Neural progenitor cell (in vitro differentiated cells): ENCODE results near the gene GABRB2. TPM values are rescaled to one million over a fixed set of nuclear protein-coding genes. Genes with fewer than 3 reads are reported as not detected.
A peak's percentile ranks its signal among the peaks of the same experiment; 100 is the strongest.

Experiments
- DNase-seq: peaks from one replicate; pipeline ENCODE4 v3.0.0-alpha.2; 2016; ENCODE audit warnings: low spot score
- H2AFZ ChIP-seq: fragments of 200-600 bp; sonication (generic); replicated peaks from 2 replicates; pipeline ENCODE4 v1.6.1; 2016; ENCODE audit warnings: antibody characterized with exemption
- H3F3A ChIP-seq: fragments of 200-600 bp; sonication (generic); 2 replicates; pipeline ENCODE4 v1.6.1; 2016; ENCODE audit warnings: antibody characterized with exemption, low read depth
- H3K27ac ChIP-seq: fragments of 200-600 bp; sonication (generic); 2 replicates; pipeline ENCODE4 v1.5.1; 2016; ENCODE audit warnings: mild to moderate bottlenecking
- H3K27me3 ChIP-seq: fragments of 200-600 bp; sonication (generic); 2 replicates; pipeline ENCODE4 v1.6.1; 2016; ENCODE audit warnings: mild to moderate bottlenecking, moderate library complexity
- H3K36me3 ChIP-seq: fragments of 200-600 bp; sonication (generic); 2 replicates; pipeline ENCODE4 v1.5.1; 2016
- H3K4me1 ChIP-seq: fragments of 200-600 bp; sonication (generic); 2 replicates; pipeline ENCODE4 v1.6.1; 2016; ENCODE audit warnings: mixed run types
- H3K4me2 ChIP-seq: fragments of 200-600 bp; sonication (generic); 2 replicates; pipeline ENCODE4 v1.6.1; 2016
- H3K4me3 ChIP-seq: fragments of 200-600 bp; sonication (generic); 2 replicates; pipeline ENCODE4 v1.5.1; 2016
- H3K79me2 ChIP-seq: fragments of 200-600 bp; sonication (generic); 2 replicates; pipeline ENCODE4 v1.6.1; 2016; ENCODE audit warnings: low read depth
- H3K9ac ChIP-seq: fragments of 200-600 bp; sonication (generic); 2 replicates; pipeline ENCODE4 v1.6.1; 2016
- H3K9me3 ChIP-seq: fragments of 200-600 bp; sonication (generic); 2 replicates; pipeline ENCODE4 v1.5.1; 2016; ENCODE audit warnings: low read depth
- H4K20me1 ChIP-seq: fragments of 200-600 bp; sonication (generic); 2 replicates; pipeline ENCODE4 v1.6.1; 2016; ENCODE audit warnings: low read depth
- H3K27ac Mint-ChIP-seq: 3 replicates; pipeline ENCODE4 v1.8.0; 2021; ENCODE audit warnings: mixed read lengths
- H3K27me3 Mint-ChIP-seq: 2 replicates; pipeline ENCODE4 v1.8.0; 2022; ENCODE audit warnings: low read depth, mild to moderate bottlenecking, inconsistent platforms, moderate library complexity, mixed read lengths; ENCODE audit not compliant: insufficient read depth
- H3K36me3 Mint-ChIP-seq: 3 replicates; pipeline ENCODE4 v1.8.0; 2021; ENCODE audit warnings: mixed read lengths
- H3K4me1 Mint-ChIP-seq: 3 replicates; pipeline ENCODE4 v1.8.0; 2021; ENCODE audit warnings: mixed read lengths
- H3K4me3 Mint-ChIP-seq: 3 replicates; pipeline ENCODE4 v1.8.0; 2021; ENCODE audit warnings: mild to moderate bottlenecking, moderate library complexity, mixed read lengths
- H3K9me3 Mint-ChIP-seq: 3 replicates; pipeline ENCODE4 v1.8.0; 2020; ENCODE audit warnings: mixed read lengths
- EZH2 ChIP-seq: fragments of 200-600 bp; sonication (generic); IDR thresholded peaks from 2 replicates; pipeline ENCODE4 v1.6.1; 2017; ENCODE audit warnings: antibody characterized with exemption, mild to moderate bottlenecking, moderate library complexity
- EZH2phosphoT487 ChIP-seq: fragments of 200-600 bp; sonication (generic); IDR thresholded peaks from 2 replicates; pipeline ENCODE4 v1.6.1; 2017; ENCODE audit warnings: antibody characterized with exemption
- total RNA-seq: library from RNA; depleted of rRNA; stranded (reverse); fragments of >200 nt; gene quantifications from 2 replicates; pipeline ENCODE4 v1.2.3, GENCODE V29; 2015; ENCODE audit warnings: low replicate concordance
- TF ChIP-seq, protein P1 (sequence below): fragments of 200-600 bp; sonication (generic); IDR thresholded peaks from 2 replicates; pipeline ENCODE4 v1.5.1; 2017; ENCODE audit warnings: antibody characterized with exemption, mild to moderate bottlenecking

GABRB2 gene
- total RNA-seq, 1 donor from 2014 or later: 0.58 TPM

DNA sequence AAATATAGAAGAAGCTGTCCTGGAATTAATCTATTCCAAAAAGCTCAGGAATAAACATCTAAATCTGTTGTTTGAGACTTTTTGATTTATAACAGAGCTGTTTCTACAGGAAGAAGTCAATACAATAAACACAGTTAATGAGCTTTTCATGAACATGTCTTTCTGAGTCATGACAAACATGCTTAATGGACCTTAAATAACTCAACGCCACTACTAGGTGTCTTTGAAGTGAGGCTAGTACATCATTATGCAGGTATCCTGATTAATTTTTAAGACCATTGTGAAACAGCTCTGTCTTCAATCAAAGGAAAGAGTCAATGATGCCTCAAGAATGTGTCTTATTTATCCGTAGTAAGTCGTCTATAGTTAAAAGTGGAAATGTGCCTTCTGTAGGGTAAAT is 131.6 kb downstream of the GABRB2 start:
- Histone ChIP-seq H3K79me2 (no peaks in the 10 kb centered on the region), H4K20me1 (no peaks in the 10 kb centered on the region), H3K27ac (no peak overlapping the region), H3K9ac (no peak overlapping the region), H2AFZ (no peak overlapping the region), H3K27me3 (no peaks in the 10 kb centered on the region), H3K4me1 (no peaks in the 10 kb centered on the region), H3K36me3 (no peaks in the 10 kb centered on the region), H3F3A (no peaks in the 10 kb centered on the region), H3K9me3 (no peaks in the 10 kb centered on the region), H3K4me2 (no peak overlapping the region), H3K4me3 (no peak overlapping the region)
- Mint-ChIP-seq H3K27me3 (no peaks in the 10 kb centered on the region), H3K4me3 (no peak overlapping the region), H3K4me1 (no peaks in the 10 kb centered on the region), H3K27ac (no peak overlapping the region), H3K36me3 (no peaks in the 10 kb centered on the region), H3K9me3 (no peaks in the 10 kb centered on the region)
- no peak for DNase-seq
- no peak for TF ChIP-seq EZH2
- TF ChIP-seq, protein P1, sequence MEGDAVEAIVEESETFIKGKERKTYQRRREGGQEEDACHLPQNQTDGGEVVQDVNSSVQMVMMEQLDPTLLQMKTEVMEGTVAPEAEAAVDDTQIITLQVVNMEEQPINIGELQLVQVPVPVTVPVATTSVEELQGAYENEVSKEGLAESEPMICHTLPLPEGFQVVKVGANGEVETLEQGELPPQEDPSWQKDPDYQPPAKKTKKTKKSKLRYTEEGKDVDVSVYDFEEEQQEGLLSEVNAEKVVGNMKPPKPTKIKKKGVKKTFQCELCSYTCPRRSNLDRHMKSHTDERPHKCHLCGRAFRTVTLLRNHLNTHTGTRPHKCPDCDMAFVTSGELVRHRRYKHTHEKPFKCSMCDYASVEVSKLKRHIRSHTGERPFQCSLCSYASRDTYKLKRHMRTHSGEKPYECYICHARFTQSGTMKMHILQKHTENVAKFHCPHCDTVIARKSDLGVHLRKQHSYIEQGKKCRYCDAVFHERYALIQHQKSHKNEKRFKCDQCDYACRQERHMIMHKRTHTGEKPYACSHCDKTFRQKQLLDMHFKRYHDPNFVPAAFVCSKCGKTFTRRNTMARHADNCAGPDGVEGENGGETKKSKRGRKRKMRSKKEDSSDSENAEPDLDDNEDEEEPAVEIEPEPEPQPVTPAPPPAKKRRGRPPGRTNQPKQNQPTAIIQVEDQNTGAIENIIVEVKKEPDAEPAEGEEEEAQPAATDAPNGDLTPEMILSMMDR: no peak

DNA sequence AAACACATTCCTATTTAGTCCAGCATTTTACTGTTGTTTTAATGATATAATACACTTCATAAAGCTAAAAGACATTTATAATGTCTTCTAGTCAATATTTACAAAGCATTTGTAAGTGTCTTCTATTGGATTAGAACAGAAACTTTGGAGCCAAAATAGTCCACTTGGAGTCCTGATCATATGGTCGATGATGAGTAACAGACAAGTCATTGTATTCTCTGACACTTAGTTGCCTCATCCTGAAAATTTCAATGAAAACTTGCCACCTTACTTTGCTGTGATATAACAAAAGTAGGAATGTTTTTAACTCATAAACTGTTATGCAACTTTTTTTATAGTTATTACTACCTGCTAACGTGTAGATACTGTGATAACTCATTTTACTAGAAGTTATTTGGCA is 132.5 kb downstream of the GABRB2 start:
- H3K4me3 Mint-ChIP-seq: no peak overlapping the region
- Histone ChIP-seq H3K79me2 (no peaks in the 10 kb centered on the region), H3K27ac (no peak overlapping the region), H4K20me1 (no peaks in the 10 kb centered on the region), H3K4me3 (no peak overlapping the region), H3K4me1 (no peaks in the 10 kb centered on the region), H3K27me3 (no peaks in the 10 kb centered on the region), H3K36me3 (no peaks in the 10 kb centered on the region), H2AFZ (no peak overlapping the region), H3K9ac (no peak overlapping the region), H3K4me2 (no peak overlapping the region), H3K9me3 (no peaks in the 10 kb centered on the region), H3F3A (no peaks in the 10 kb centered on the region)
- H3K27me3 Mint-ChIP-seq: no peaks in the 10 kb centered on the region
- DNase-seq: no peak
- no peaks in the 10 kb centered on the region for H3K9me3 Mint-ChIP-seq
- H3K36me3 Mint-ChIP-seq: no peaks in the 10 kb centered on the region
- TF ChIP-seq EZH2phosphoT487 (no peak), EZH2 (no peak)
- TF ChIP-seq, protein P1: no peak
- no peak overlapping the region for H3K27ac Mint-ChIP-seq
- H3K4me1 Mint-ChIP-seq: no peaks in the 10 kb centered on the region

DNA sequence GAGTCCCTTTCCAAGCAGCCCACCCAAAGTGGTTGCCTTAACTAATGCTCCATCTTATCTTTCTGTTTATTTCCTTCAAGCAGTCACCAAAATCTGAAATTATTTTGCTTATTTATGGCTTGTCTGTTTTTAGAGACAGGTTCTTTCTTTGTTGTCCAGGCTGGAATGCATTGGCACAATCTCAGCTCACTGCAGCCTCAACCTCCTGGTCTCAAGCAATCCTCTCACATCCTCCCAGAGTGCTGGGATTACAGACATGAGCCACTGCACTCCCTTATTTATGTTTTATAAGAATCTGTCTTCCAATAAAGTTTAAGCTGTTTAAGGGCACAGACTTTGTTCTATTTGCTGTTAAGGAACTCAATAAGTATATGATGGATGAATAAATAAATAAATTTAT is 133.7 kb downstream of the GABRB2 start:
- H3K36me3 ChIP-seq: no peaks in the 10 kb centered on the region
- no peaks in the 10 kb centered on the region for H3K27me3 Mint-ChIP-seq

More for the DNA sequence above, 133.7 kb downstream of the GABRB2 start:
- Histone ChIP-seq H3K27me3 (no peaks in the 10 kb centered on the region), H3K27ac (no peak overlapping the region), H3K4me2 (no peak overlapping the region), H3F3A (no peaks in the 10 kb centered on the region), H3K9me3 (no peaks in the 10 kb centered on the region), H3K79me2 (no peaks in the 10 kb centered on the region), H3K9ac (no peak overlapping the region), H4K20me1 (no peaks in the 10 kb centered on the region), H2AFZ (peak overlapping the region; percentile 22), H3K4me1 (no peaks in the 10 kb centered on the region), H3K4me3 (no peak overlapping the region)
- Mint-ChIP-seq H3K27ac (no peak overlapping the region), H3K9me3 (no peaks in the 10 kb centered on the region), H3K4me3 (no peak overlapping the region), H3K4me1 (no peaks in the 10 kb centered on the region), H3K36me3 (no peaks in the 10 kb centered on the region)
- TF ChIP-seq, protein P1: no peak
- no peak for TF ChIP-seq EZH2phosphoT487
- no peak for TF ChIP-seq EZH2
- DNase-seq: no peak
